HUES6 (cell line): ENCODE results near the gene RNF166.

Experiments used
- H3K27ac ChIP-seq: 2 replicates; pipeline ENCODE4 v1.7.0; 2013; ENCODE audit warnings: low read depth, mild to moderate bottlenecking, low read length, inconsistent platforms
- H3K27me3 ChIP-seq: 2 replicates; pipeline ENCODE4 v1.6.1; 2013; ENCODE audit warnings: low read length; ENCODE audit not compliant: control insufficient read depth, insufficient read depth
- H3K36me3 ChIP-seq: 2 replicates; pipeline ENCODE4 v1.6.1; 2013; ENCODE audit warnings: low read length; ENCODE audit not compliant: control insufficient read depth, insufficient read depth
- H3K4me1 ChIP-seq: 2 replicates; pipeline ENCODE4 v1.6.1; 2013; ENCODE audit warnings: low read length; ENCODE audit not compliant: control insufficient read depth, insufficient read depth
- H3K4me3 ChIP-seq: 2 replicates; pipeline ENCODE4 v1.5.1; 2013; ENCODE audit warnings: low read depth, low read length
- H3K9ac ChIP-seq: one replicate; pipeline ENCODE4 v1.6.1; 2013; ENCODE audit warnings: mild to moderate bottlenecking, low read length
- H3K9me3 ChIP-seq: 2 replicates; pipeline ENCODE4 v1.6.1; 2013; ENCODE audit warnings: low read depth, low read length; ENCODE audit not compliant: control insufficient read depth, insufficient read depth

The RNF166 gene

GRCh38 chr16:88703486-88704309 is 2.5 kb downstream of the RNF166 start:
- Histone ChIP-seq H3K4me1 (peaks cover 9% of the 10 kb centered on the region), H3K27ac (no peak overlapping the region; the same call in 1 of the 2 replicates), H3K9ac (no peak overlapping the region), H3K9me3 (no peaks in the 10 kb centered on the region), H3K4me3 (no peak overlapping the region), H3K27me3 (no peaks in the 10 kb centered on the region), H3K36me3 (peaks cover 31% of the 10 kb centered on the region)

- peaks cover 36% of the 10 kb centered on the region for H3K36me3 ChIP-seq
Measured at GRCh38 chr16:88702371-88703210, 3.6 kb downstream of the RNF166 start.

GRCh38 chr16:88701581-88702370 is 4.4 kb downstream of the RNF166 start:
- peaks cover 42% of the 10 kb centered on the region for H3K36me3 ChIP-seq
- H3K9me3 ChIP-seq: no peaks in the 10 kb centered on the region
- peaks cover 3% of the 10 kb centered on the region; the same call in 1 of the 2 replicates for H3K4me1 ChIP-seq
- no peak overlapping the region for H3K27ac ChIP-seq
- no peaks in the 10 kb centered on the region for H3K27me3 ChIP-seq
- H3K4me3 ChIP-seq: no peak overlapping the region
- H3K9ac ChIP-seq: no peak overlapping the region

More at GRCh38 chr16:88702371-88703210, 3.6 kb downstream of the RNF166 start:
- Histone ChIP-seq H3K27ac (no peak overlapping the region), H3K4me3 (no peak overlapping the region), H3K4me1 (peaks cover 9% of the 10 kb centered on the region), H3K9me3 (no peaks in the 10 kb centered on the region), H3K27me3 (no peaks in the 10 kb centered on the region), H3K9ac (no peak overlapping the region)

- Histone ChIP-seq H3K27me3 (no peaks in the 10 kb centered on the region), H3K4me1 (peaks cover 3% of the 10 kb centered on the region; the same call in 1 of the 2 replicates), H3K27ac (no peak overlapping the region), H3K9me3 (no peaks in the 10 kb centered on the region), H3K36me3 (peaks cover 47% of the 10 kb centered on the region), H3K4me3 (no peak overlapping the region), H3K9ac (no peak overlapping the region)
Measured at GRCh38 chr16:88700636-88701482, 5.3 kb downstream of the RNF166 start.

GRCh38 chr16:88700322-88700635 is 5.9 kb downstream of the RNF166 start:
- Histone ChIP-seq H3K4me1 (peaks cover 3% of the 10 kb centered on the region; the same call in 1 of the 2 replicates), H3K27me3 (no peaks in the 10 kb centered on the region), H3K9ac (no peak overlapping the region), H3K9me3 (no peaks in the 10 kb centered on the region), H3K36me3 (peaks cover 47% of the 10 kb centered on the region), H3K27ac (no peak overlapping the region), H3K4me3 (no peak overlapping the region)

- Histone ChIP-seq H3K9me3 (no peaks in the 10 kb centered on the region), H3K36me3 (peaks cover 47% of the 10 kb centered on the region), H3K27ac (no peak overlapping the region), H3K4me1 (no peaks in the 10 kb centered on the region), H3K27me3 (no peaks in the 10 kb centered on the region), H3K4me3 (no peak overlapping the region), H3K9ac (no peak overlapping the region)
Measured at GRCh38 chr16:88699180-88699579, 7.0 kb downstream of the RNF166 start.

- Histone ChIP-seq H3K4me1 (no peaks in the 10 kb centered on the region), H3K27me3 (no peaks in the 10 kb centered on the region), H3K27ac (no peak overlapping the region), H3K9me3 (no peaks in the 10 kb centered on the region), H3K36me3 (peaks cover 47% of the 10 kb centered on the region), H3K4me3 (no peak overlapping the region), H3K9ac (no peak overlapping the region)
Measured at GRCh38 chr16:88698646-88699045, 7.6 kb downstream of the RNF166 start.

- Histone ChIP-seq H3K9me3 (no peaks in the 10 kb centered on the region), H3K4me1 (no peaks in the 10 kb centered on the region), H3K9ac (no peak overlapping the region), H3K36me3 (peaks cover 47% of the 10 kb centered on the region), H3K27ac (no peak overlapping the region), H3K4me3 (no peak overlapping the region), H3K27me3 (no peaks in the 10 kb centered on the region)
Measured at GRCh38 chr16:88697831-88698615, 8.2 kb downstream of the RNF166 start.

GRCh38 chr16:88697116-88697830 is 8.9 kb downstream of the RNF166 start:
- Histone ChIP-seq H3K4me3 (no peak overlapping the region), H3K27me3 (no peaks in the 10 kb centered on the region), H3K27ac (no peak overlapping the region), H3K9ac (no peak overlapping the region), H3K4me1 (no peaks in the 10 kb centered on the region), H3K36me3 (peaks cover 44% of the 10 kb centered on the region), H3K9me3 (no peaks in the 10 kb centered on the region)
